Keratinocyte (primary cell): Measurements from ENCODE around the gene CEP85. TPM values are rescaled to one million over a fixed set of nuclear protein-coding genes. Genes with fewer than 3 reads are reported as not detected.

ENCODE experiments used
- DNase-seq: peaks from one replicate; pipeline ENCODE4 v3.0.0-alpha.2; 2011; ENCODE audit warnings: low read depth, missing footprints, low spot score
- FAIRE-seq: peaks from 2 replicates; lab custom pipeline; 2011; peaks lifted over from hg19 to GRCh38; lab: Jason Lieb, UNC
- H2AFZ ChIP-seq: 2 replicates; pipeline ENCODE4 v1.6.0; 2012; ENCODE audit warnings: low read length, control low read depth, inconsistent platforms; ENCODE audit not compliant: control insufficient read depth
- H3K27ac ChIP-seq: 2 replicates; pipeline ENCODE4 v1.5.1; 2011; ENCODE audit warnings: low read length; ENCODE audit not compliant: control insufficient read depth, insufficient read depth
- H3K27me3 ChIP-seq: 3 replicates; pipeline ENCODE4 v1.6.0; 2011; ENCODE audit warnings: low read length; ENCODE audit not compliant: control insufficient read depth, insufficient read depth; ENCODE audit errors: extremely low read depth
- H3K36me3 ChIP-seq, 2 experiments: 2 replicates in 1 of 2; 3 replicates in 1 of 2; pipeline ENCODE4 v1.5.1; 2011; ENCODE audit warnings: low read length in 2 of 2, mild to moderate bottlenecking in 1 of 2; ENCODE audit not compliant: control insufficient read depth in 2 of 2, insufficient read depth in 2 of 2; ENCODE audit errors: extremely low read depth in 1 of 2
- H3K4me1 ChIP-seq: 3 replicates; pipeline ENCODE4 v1.5.1; 2011; ENCODE audit warnings: low read length; ENCODE audit not compliant: control insufficient read depth, insufficient read depth; ENCODE audit errors: extremely low read depth
- H3K4me2 ChIP-seq: 3 replicates; pipeline ENCODE4 v1.6.0; 2011; ENCODE audit warnings: low read depth, low read length; ENCODE audit not compliant: control insufficient read depth, insufficient read depth; ENCODE audit errors: extremely low read depth
- H3K4me3 ChIP-seq, 3 experiments: fragments of 200-600 bp in 1 of 3; sonication (generic) in 1 of 3; 2 replicates in 2 of 3; 3 replicates in 1 of 3; pipeline ENCODE4 v1.5.1; 2011 to 2016; ENCODE audit warnings: low read length in 3 of 3, mild to moderate bottlenecking in 3 of 3, control low read depth in 2 of 3, inconsistent platforms in 1 of 3, low read depth in 1 of 3, mixed read lengths in 1 of 3, mixed run types in 1 of 3, moderate library complexity in 1 of 3; ENCODE audit not compliant: control insufficient read depth in 2 of 3, insufficient read depth in 2 of 3; ENCODE audit errors: extremely low read depth in 1 of 3
- H3K79me2 ChIP-seq: 2 replicates; pipeline ENCODE4 v1.6.0; 2012; ENCODE audit warnings: low read length; ENCODE audit not compliant: control insufficient read depth, insufficient read depth
- H3K9ac ChIP-seq: 3 replicates; pipeline ENCODE4 v1.6.0; 2011; ENCODE audit warnings: low read length; ENCODE audit not compliant: control insufficient read depth, insufficient read depth; ENCODE audit errors: extremely low read depth
- H3K9me1 ChIP-seq: 3 replicates; pipeline ENCODE4 v1.6.0; 2011; ENCODE audit warnings: low read length; ENCODE audit not compliant: control insufficient read depth, insufficient read depth; ENCODE audit errors: extremely low read depth
- H3K9me3 ChIP-seq: 2 replicates; pipeline ENCODE4 v1.5.1; 2012; ENCODE audit warnings: low read depth, low read length; ENCODE audit not compliant: control insufficient read depth
- H4K20me1 ChIP-seq: 3 replicates; pipeline ENCODE4 v1.6.0; 2011; ENCODE audit warnings: low read length; ENCODE audit not compliant: control insufficient read depth, insufficient read depth; ENCODE audit errors: extremely low read depth
- EZH2 ChIP-seq: IDR thresholded peaks from one replicate; pipeline ENCODE4 v1.6.1; 2012; ENCODE audit warnings: inconsistent platforms, mild to moderate bottlenecking, low read length, moderate library complexity
- dilution Hi-C: fragments of 300-500 bp; cut with MboI; formaldehyde crosslinking; loops from one replicate; pipeline ENCODE4 v1.7.0; 2020; ENCODE audit warnings: low sequenced_read_pairs; ENCODE audit not compliant: extremely low pct_ligation_motif_present
- polyA plus RNA-seq, 5 experiments: library from polyadenylated mRNA; depleted of rRNA in 3 of 5; stranded (reverse) in 3 of 5; stranded (forward) in 1 of 5; unstranded in 1 of 5; fragments of >200 nt; gene quantifications; 1 replicate in 1 of 5; 2 replicates in 3 of 5; 3 replicates in 1 of 5; pipeline versions ENCODE4 v1.2.1 to v1.2.3, GENCODE V29; 2011 to 2012; ENCODE audit warnings: missing spikeins in 2 of 5, low read depth in 1 of 5, low replicate concordance in 1 of 5
- TF ChIP-seq, protein P1 (sequence below), 3 experiments: IDR thresholded peaks in 1 of 3; conservative IDR thresholded peaks in 1 of 3; optimal IDR thresholded peaks in 1 of 3; 2 replicates in 2 of 3; 3 replicates in 1 of 3; pipeline versions ENCODE3 to v1.5.1; 2011; ENCODE audit warnings: low read length in 3 of 3, mild to moderate bottlenecking in 3 of 3, moderate library complexity in 2 of 3, control low read depth in 1 of 3, inconsistent platforms in 1 of 3; ENCODE audit not compliant: insufficient read depth in 2 of 3; ENCODE audit errors: extremely low read depth in 1 of 3

The CEP85 gene
- polyA plus RNA-seq, 1 donor (not counting 4 experiments of a cell fraction or from before 2014, with no cell fraction given), result 17.0 TPM

DNA sequence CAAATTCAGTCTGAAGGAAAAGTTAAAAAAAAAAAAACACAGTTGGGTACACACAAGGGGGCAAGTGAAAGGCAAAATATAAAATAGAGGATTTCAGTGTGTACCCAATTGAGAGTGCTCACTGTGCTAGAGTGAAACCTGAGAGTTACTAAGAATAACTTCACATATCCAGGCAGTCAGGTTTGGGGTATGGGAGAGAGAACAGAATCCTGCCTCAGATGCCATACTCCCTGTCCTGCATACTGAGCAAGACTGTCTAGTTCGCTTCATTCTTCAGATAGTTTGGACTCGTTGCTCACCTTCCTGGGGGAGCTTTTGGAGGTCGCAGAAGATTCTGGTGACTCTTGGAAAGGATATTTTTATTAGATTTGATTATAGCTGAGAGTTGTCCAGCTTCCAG is 20.4 kb downstream of the CEP85 start:
- H3K27ac ChIP-seq, result no peak overlapping the region
- H4K20me1 ChIP-seq, result no peaks in the 10 kb centered on the region
- FAIRE-seq (no peak), DNase-seq (no peak)
- H2AFZ ChIP-seq, result no peak overlapping the region
- TF ChIP-seq, protein P1, sequence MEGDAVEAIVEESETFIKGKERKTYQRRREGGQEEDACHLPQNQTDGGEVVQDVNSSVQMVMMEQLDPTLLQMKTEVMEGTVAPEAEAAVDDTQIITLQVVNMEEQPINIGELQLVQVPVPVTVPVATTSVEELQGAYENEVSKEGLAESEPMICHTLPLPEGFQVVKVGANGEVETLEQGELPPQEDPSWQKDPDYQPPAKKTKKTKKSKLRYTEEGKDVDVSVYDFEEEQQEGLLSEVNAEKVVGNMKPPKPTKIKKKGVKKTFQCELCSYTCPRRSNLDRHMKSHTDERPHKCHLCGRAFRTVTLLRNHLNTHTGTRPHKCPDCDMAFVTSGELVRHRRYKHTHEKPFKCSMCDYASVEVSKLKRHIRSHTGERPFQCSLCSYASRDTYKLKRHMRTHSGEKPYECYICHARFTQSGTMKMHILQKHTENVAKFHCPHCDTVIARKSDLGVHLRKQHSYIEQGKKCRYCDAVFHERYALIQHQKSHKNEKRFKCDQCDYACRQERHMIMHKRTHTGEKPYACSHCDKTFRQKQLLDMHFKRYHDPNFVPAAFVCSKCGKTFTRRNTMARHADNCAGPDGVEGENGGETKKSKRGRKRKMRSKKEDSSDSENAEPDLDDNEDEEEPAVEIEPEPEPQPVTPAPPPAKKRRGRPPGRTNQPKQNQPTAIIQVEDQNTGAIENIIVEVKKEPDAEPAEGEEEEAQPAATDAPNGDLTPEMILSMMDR (optimal IDR thresholded peaks at IDR 0.05 in 1 of 3, IDR thresholded peaks at IDR 0.05 in 1 of 3, conservative IDR thresholded peaks at IDR 0.05 in 1 of 3; ENCODE audit: extremely low read depth in 1 of 3, insufficient read depth in 2 of 3, low read length in 3 of 3), result no peak
- no peak for TF ChIP-seq EZH2
- H3K9me3 ChIP-seq, result no peaks in the 10 kb centered on the region
- no peak overlapping the region for H3K4me2 ChIP-seq
- dilution Hi-C loops, result no loop called here
- H3K9me1 ChIP-seq, result peaks cover 1% of the 10 kb centered on the region
- H3K4me3 ChIP-seq, result no peak overlapping the region
- no peak overlapping the region for H3K9ac ChIP-seq
- H3K27me3 ChIP-seq, result no peaks in the 10 kb centered on the region
- H3K36me3 ChIP-seq, result peaks cover 15 to 16% of the 10 kb centered on the region in 2 experiments
- H3K79me2 ChIP-seq, result peaks cover 9% of the 10 kb centered on the region
- no peaks in the 10 kb centered on the region for H3K4me1 ChIP-seq

DNA sequence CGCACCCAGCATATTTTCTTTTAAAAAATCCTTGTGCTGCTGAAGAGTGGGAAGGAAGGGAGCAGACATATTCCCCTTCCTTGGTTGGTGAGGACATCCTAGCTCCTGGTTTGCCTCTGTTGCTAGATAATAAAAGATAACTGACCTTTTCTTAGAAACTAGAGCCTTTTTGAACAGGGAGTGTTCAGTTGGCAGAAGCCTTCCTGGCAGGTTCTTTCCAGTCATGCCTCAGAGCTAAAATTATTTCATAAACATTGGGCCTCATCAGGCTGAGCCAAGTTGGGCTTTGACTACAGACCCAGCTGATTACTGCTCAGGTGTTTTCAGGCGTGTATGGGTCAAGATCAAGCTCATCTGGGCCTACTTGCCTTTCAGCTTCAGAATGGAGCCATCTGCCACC is 23.2 kb downstream of the CEP85 start:
- H3K79me2 ChIP-seq, result peaks cover 7% of the 10 kb centered on the region
- no peaks in the 10 kb centered on the region for H3K27me3 ChIP-seq
- H3K4me1 ChIP-seq, result no peaks in the 10 kb centered on the region
- no peak overlapping the region for H3K9ac ChIP-seq
- FAIRE-seq (peak; percentile 13), DNase-seq (no peak)
- H4K20me1 ChIP-seq, result no peaks in the 10 kb centered on the region
- H3K4me3 ChIP-seq, result no peak overlapping the region
- no peak overlapping the region for H3K27ac ChIP-seq
- H2AFZ ChIP-seq, result no peak overlapping the region
- TF ChIP-seq, protein P1 (optimal IDR thresholded peaks at IDR 0.05 in 1 of 3, IDR thresholded peaks at IDR 0.05 in 1 of 3, conservative IDR thresholded peaks at IDR 0.05 in 1 of 3; ENCODE audit: extremely low read depth in 1 of 3, insufficient read depth in 2 of 3, low read length in 3 of 3), result no peak
- TF ChIP-seq EZH2, result no peak
- no peaks in the 10 kb centered on the region for H3K9me3 ChIP-seq
- H3K4me2 ChIP-seq, result no peak overlapping the region
- peaks cover 20 to 21% of the 10 kb centered on the region in 2 experiments for H3K36me3 ChIP-seq
- H3K9me1 ChIP-seq, result no peaks in the 10 kb centered on the region
- dilution Hi-C loops, result no loop called here
